ENCODE results near the gene NIT1.

NIT1 gene

DNA sequence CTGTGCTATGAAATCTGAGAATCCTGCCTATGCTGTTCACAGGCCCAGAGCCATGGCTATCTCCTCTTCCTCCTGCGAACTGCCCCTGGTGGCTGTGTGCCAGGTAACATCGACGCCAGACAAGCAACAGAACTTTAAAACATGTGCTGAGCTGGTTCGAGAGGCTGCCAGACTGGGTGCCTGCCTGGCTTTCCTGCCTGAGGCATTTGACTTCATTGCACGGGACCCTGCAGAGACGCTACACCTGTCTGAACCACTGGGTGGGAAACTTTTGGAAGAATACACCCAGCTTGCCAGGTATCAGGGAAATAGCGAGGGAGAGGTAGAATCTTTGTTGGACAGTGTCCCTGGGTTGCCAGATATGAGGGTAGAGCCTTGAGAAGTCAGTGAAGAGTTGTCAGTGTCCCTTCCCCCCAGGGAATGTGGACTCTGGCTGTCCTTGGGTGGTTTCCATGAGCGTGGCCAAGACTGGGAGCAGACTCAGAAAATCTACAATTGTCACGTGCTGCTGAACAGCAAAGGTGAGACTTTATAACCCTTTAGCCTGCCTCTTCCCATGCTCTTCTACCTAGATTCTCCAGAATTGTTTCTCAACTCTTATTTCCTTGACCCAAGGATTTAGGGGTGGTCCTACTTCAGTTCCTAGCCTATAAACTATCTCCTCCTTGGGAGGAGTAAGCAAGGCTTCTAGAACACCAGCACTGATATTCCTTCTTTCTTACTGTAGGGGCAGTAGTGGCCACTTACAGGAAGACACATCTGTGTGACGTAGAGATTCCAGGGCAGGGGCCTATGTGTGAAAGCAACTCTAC, 1.4 kb downstream of the NIT1 start:
- H3K9me3 ChIP-seq (ENCODE audit: low read length), result no peaks in the 10 kb centered on the region
- peak overlapping the region; percentile 99 for H3K27ac ChIP-seq (ENCODE audit: low read depth, low read length)
- H3K27me3 ChIP-seq (ENCODE audit: control insufficient read depth in 1 of 2, insufficient read depth in 2 of 2, low read length in 2 of 2), result no peaks in the 10 kb centered on the region
- peaks cover 43% of the 10 kb centered on the region for H3K4me1 ChIP-seq (ENCODE audit: insufficient read depth, low read length)
- H3K4me3 ChIP-seq (ENCODE audit: low read depth in 1 of 2, low read length in 2 of 2), result peak overlapping the region; percentile 96 to 99
- peak overlapping the region; percentile 87 for H3K9ac ChIP-seq (ENCODE audit: low read length)
- H3K36me3 ChIP-seq (ENCODE audit: insufficient read depth, low read length), result peaks cover 44% of the 10 kb centered on the region

DNA sequence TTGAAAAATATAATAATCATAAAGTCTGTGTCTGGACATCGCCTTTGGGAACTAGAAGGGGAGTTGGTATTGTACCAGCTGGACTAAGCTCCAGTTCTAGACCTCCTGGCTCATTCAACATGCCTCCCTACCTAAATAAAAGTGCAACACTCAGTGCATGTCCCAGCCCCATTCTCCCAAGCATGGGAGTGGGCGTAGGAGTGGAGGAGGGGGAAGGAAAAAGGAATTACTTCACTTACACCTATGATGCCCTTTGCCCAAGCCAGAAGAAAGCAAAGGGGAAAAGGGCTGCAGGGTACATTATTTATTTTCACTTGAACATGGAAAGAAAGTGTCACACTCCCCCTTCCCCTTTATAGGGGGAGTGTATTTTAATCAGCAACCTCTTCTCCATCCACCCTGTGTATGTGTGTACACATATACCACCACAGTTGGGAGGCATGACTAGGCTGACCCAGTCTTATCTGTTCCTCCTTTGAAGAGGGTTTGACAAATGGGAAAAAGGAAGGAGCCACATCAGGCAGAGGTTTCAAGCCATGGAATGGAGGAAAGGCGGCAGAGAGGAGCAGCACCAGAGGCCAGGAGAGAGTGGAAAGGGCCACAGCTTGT, 3.2 kb downstream of the NIT1 start:
- H3K9me3 ChIP-seq (ENCODE audit: low read length), result no peaks in the 10 kb centered on the region
- no peaks in the 10 kb centered on the region for H3K27me3 ChIP-seq (ENCODE audit: control insufficient read depth in 1 of 2, insufficient read depth in 2 of 2, low read length in 2 of 2)
- peaks cover 47% of the 10 kb centered on the region for H3K36me3 ChIP-seq (ENCODE audit: insufficient read depth, low read length)
- H3K4me1 ChIP-seq (ENCODE audit: insufficient read depth, low read length), result peaks cover 35% of the 10 kb centered on the region
- H3K27ac ChIP-seq (ENCODE audit: low read depth, low read length), result no peak overlapping the region
- no peak overlapping the region for H3K9ac ChIP-seq (ENCODE audit: low read length)
- no peak overlapping the region for H3K4me3 ChIP-seq (ENCODE audit: low read depth in 1 of 2, low read length in 2 of 2)

DNA sequence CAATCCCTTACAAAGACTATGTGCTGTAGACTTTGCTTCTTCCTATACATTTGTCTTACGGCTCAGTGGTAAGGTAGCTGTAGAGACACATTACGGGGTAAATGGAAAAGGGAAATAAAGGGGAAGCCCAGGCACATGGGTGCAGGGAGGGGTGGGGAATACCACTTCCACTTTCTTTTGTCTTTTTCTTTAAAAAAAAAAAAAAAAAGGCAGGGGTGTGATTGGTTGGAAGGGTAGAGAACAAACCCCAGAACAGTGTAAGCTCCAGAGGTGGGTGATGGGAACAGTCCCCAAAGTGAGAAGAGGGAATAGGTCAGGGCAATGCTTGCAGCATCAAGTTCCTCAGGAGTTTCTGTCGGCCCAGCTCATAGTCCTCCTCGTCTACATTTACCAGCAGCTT, 3.9 kb downstream of the NIT1 start:
- no peak overlapping the region for H3K9ac ChIP-seq (ENCODE audit: low read length)
- no peak overlapping the region for H3K4me3 ChIP-seq (ENCODE audit: low read depth in 1 of 2, low read length in 2 of 2)
- H3K9me3 ChIP-seq (ENCODE audit: low read length), result no peaks in the 10 kb centered on the region
- no peaks in the 10 kb centered on the region for H3K27me3 ChIP-seq (ENCODE audit: control insufficient read depth in 1 of 2, insufficient read depth in 2 of 2, low read length in 2 of 2)
- peaks cover 52% of the 10 kb centered on the region for H3K36me3 ChIP-seq (ENCODE audit: insufficient read depth, low read length)
- H3K4me1 ChIP-seq (ENCODE audit: insufficient read depth, low read length), result peaks cover 28% of the 10 kb centered on the region
- H3K27ac ChIP-seq (ENCODE audit: low read depth, low read length), result no peak overlapping the region

DNA sequence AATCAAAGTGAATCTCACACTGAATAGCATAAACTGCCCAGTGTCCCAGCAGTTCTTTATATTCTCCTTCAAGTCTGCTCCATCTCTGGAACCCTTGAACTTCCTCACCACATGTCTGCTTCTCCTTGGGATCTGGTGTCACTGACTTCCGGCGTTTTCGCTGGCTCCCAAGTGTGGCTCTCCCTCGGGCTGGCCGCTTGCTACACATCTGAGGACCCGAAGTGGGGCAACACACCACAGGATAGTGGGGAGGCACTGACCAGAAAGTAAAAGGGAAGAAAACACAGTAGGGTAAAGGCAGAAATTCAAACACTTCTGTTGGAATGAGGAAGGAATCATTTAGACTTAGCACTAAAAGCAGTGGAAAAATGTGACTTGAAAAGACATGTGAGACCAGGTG, 5.1 kb downstream of the NIT1 start:
- Histone ChIP-seq H3K4me3 (ENCODE audit: low read depth in 1 of 2, low read length in 2 of 2) (no peak overlapping the region), H3K27ac (ENCODE audit: low read depth, low read length) (no peak overlapping the region), H3K9ac (ENCODE audit: low read length) (no peak overlapping the region), H3K4me1 (ENCODE audit: insufficient read depth, low read length) (peaks cover 27% of the 10 kb centered on the region), H3K27me3 (ENCODE audit: control insufficient read depth in 1 of 2, insufficient read depth in 2 of 2, low read length in 2 of 2) (no peaks in the 10 kb centered on the region), H3K36me3 (ENCODE audit: insufficient read depth, low read length) (peaks cover 60% of the 10 kb centered on the region), H3K9me3 (ENCODE audit: low read length) (no peaks in the 10 kb centered on the region)

DNA sequence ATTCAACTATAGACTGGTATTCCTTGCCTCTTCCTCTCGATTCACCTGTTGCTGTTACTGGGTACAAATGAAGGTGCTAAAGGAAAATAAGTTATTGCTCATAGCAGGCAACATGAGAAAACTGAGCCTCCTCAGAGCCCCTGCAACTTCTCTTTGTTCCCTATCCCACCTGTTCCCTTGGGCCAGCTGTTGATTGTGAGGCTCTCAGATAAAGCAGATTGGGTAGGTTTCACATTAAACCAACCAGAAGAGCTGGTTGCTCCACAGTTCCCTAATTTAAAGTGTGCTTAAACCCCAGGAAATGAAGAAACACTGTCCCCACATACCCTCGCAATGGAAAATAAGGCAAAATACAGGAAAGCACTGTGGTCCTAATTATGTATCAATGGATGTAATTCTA, 9.7 kb downstream of the NIT1 start:
- H3K4me3 ChIP-seq (ENCODE audit: low read depth in 1 of 2, low read length in 2 of 2), result no peak overlapping the region
- H3K36me3 ChIP-seq (ENCODE audit: insufficient read depth, low read length), result peaks cover 43% of the 10 kb centered on the region
- no peaks in the 10 kb centered on the region for H3K9me3 ChIP-seq (ENCODE audit: low read length)
- no peak overlapping the region for H3K27ac ChIP-seq (ENCODE audit: low read depth, low read length)
- no peak overlapping the region for H3K9ac ChIP-seq (ENCODE audit: low read length)
- H3K4me1 ChIP-seq (ENCODE audit: insufficient read depth, low read length), result peaks cover 35% of the 10 kb centered on the region
- H3K27me3 ChIP-seq (ENCODE audit: control insufficient read depth in 1 of 2, insufficient read depth in 2 of 2, low read length in 2 of 2), result no peaks in the 10 kb centered on the region

DNA sequence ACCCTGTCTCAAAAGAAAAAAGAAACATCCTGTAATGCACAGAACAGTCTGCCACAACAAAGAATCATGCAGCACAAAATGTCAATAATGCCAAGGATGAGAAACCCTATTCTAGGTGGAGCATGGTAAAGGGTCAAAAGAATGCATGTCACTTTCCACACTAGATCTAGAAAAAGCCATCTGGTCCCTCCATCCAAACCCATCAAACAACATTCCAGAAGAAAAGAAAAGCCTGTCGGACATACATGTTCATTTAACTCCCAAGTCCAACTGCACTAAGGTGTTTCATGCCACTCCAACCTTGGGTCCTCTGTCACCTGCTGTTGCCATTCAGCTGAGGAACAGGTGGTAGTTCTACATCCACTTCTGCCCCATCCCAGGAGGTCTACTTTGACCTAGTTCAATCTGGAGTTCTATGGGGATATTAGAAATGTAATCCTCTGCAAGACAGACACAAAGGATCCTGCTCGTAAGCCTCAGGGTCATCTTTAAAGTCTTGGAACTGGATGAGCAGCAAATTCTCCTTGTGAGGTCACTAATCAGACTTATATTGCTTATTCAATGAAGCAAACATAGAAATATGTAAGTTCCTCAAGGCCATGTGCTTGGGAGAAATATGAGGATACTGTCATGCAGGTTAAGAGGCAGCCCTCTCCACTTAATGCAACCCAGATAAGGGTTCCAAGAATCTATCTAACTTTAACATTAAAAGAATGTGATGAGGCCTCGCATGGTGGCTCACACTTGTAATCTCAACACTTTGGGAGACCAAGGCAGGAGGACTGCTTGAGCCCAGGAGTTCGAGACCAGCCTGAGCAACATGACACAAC, 10.9 kb downstream of the NIT1 start:
- no peak overlapping the region for H3K9ac ChIP-seq (ENCODE audit: low read length)
- no peak overlapping the region for H3K4me3 ChIP-seq (ENCODE audit: low read depth in 1 of 2, low read length in 2 of 2)
- H3K9me3 ChIP-seq (ENCODE audit: low read length), result no peaks in the 10 kb centered on the region
- no peaks in the 10 kb centered on the region for H3K27me3 ChIP-seq (ENCODE audit: control insufficient read depth in 1 of 2, insufficient read depth in 2 of 2, low read length in 2 of 2)
- peaks cover 32% of the 10 kb centered on the region for H3K36me3 ChIP-seq (ENCODE audit: insufficient read depth, low read length)
- peaks cover 42% of the 10 kb centered on the region for H3K4me1 ChIP-seq (ENCODE audit: insufficient read depth, low read length)
- H3K27ac ChIP-seq (ENCODE audit: low read depth, low read length), result no peak overlapping the region

DNA sequence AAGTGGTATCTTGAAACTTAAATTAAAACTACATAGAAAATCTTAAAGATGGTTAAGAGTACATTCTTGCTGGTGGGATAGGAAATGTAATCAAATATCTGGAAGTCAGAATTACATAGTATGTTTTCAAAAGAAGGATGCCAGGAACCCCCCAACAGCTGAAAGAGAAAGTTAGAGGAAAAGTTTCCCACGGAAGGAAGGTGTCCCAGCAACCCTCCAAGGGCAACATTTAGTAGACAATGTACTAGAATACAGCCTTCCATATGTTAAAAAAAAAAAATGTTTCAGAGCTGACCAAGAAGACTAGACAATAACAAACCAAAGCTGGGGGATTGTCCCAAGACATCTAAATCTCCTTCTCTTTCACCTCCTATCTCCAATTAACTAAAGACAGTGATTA, 12.4 kb downstream of the NIT1 start:
- Histone ChIP-seq H3K9ac (ENCODE audit: low read length) (no peak overlapping the region), H3K9me3 (ENCODE audit: low read length) (no peaks in the 10 kb centered on the region), H3K36me3 (ENCODE audit: insufficient read depth, low read length) (peaks cover 24% of the 10 kb centered on the region), H3K27ac (ENCODE audit: low read depth, low read length) (no peak overlapping the region), H3K27me3 (ENCODE audit: control insufficient read depth in 1 of 2, insufficient read depth in 2 of 2, low read length in 2 of 2) (no peaks in the 10 kb centered on the region), H3K4me3 (ENCODE audit: low read depth in 1 of 2, low read length in 2 of 2) (no peak overlapping the region), H3K4me1 (ENCODE audit: insufficient read depth, low read length) (peaks cover 45% of the 10 kb centered on the region)

DNA sequence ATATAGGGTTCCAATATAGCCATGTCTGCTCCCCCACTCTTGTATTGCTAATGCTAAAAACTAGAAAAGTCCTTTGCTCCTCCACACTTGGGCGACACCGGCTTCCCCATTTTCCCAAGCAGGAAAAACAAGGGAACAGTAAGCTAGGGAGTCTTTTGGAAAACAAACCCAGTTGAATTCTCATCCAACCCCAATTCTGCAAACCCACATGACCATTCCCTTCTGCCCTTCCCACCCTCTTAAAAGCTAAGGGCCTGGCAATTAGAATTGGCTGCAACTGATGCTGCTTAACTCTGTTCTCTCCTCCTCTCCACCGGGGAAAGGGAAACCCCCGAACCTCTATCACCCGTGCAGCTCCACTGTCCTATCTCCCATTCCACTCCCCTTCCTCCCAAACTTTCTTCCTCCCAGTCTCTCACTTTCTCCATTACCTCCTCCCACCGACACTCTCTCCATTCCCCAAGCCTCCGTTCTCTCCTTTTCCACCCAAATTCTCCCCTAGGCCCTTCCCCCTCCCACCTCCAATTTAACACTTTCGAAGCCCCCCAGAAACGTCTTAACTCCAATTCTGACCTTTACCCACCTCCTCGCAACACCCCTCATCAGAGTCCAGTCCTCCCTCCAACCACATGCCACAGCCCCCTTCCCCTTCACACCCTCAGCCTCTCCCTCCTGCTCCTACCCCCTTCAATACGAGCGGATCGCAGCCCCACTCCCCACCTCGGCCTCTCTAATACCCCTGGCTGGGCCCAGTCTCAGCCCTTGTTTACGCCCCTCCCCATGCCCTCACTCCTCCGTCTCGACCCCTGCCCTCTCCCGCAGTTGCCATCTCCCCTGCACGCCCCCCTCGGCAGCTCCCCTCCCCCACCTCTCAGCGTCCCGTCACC, 13.9 kb downstream of the NIT1 start:
- Histone ChIP-seq H3K4me3 (ENCODE audit: low read depth in 1 of 2, low read length in 2 of 2) (peak overlapping the region; percentile 81 to 98), H3K27me3 (ENCODE audit: control insufficient read depth in 1 of 2, insufficient read depth in 2 of 2, low read length in 2 of 2) (no peaks in the 10 kb centered on the region), H3K9me3 (ENCODE audit: low read length) (no peaks in the 10 kb centered on the region), H3K9ac (ENCODE audit: low read length) (peak overlapping the region; percentile 85), H3K27ac (ENCODE audit: low read depth, low read length) (peak overlapping the region; percentile 96), H3K36me3 (ENCODE audit: insufficient read depth, low read length) (peaks cover 20% of the 10 kb centered on the region), H3K4me1 (ENCODE audit: insufficient read depth, low read length) (peaks cover 45% of the 10 kb centered on the region)

DNA sequence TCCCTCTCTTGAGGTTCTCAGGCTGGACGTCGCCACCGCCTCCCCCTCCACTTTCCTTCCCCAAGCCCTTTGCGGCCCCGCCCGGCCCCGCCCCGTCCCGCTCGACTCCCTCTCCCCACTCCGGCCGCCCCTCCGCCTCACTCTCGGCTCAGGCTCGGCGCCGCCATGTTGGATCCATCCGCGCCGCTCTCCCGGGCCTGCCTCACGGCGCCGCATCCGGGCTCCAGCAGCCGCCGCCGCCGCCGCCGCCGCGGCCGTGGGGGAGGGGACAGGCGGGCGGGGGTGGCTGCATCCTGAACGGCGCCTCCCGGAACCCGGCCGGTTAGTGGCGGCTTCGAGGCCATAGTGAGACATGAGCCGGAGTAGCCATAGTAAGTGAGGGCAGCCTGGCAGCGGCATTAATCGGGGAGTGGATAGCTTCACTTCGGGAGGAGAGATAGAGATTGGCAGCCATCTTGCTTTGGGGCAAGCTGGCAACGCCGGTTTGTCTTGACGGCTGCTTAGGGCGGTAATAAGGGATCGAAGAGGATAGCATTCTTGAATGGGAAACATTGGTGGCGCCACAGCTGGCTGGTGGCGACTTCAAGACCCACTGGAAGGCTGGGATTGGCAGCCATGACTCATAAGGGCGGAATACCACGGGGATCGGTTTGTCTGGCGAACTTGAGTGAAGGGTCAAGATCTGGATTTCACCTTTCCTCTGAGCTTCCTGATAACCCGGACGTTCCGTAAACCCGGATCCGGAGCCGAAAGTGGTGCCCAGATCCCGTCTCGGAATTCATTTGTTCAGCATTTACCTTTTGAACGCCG, 14.7 kb downstream of the NIT1 start, which contains the start of gene DEDD:
TSS of gene DEDD (minus strand) at position 258 of the 810 bp plus-strand sequence. CDS start 8,205 bp downstream, outside the sequence.
- H3K36me3 ChIP-seq (ENCODE audit: insufficient read depth, low read length), result peaks cover 15% of the 10 kb centered on the region
- H3K27ac ChIP-seq (ENCODE audit: low read depth, low read length), result peak within 1 kb of the TSS; percentile 96
- no peaks in the 10 kb centered on the region for H3K9me3 ChIP-seq (ENCODE audit: low read length)
- peak within 1 kb of the TSS; percentile 97 for H3K9ac ChIP-seq (ENCODE audit: low read length)
- peaks cover 44% of the 10 kb centered on the region for H3K4me1 ChIP-seq (ENCODE audit: insufficient read depth, low read length)
- peak within 1 kb of the TSS; percentile 81 to 98 for H3K4me3 ChIP-seq (ENCODE audit: low read depth in 1 of 2, low read length in 2 of 2)
- H3K27me3 ChIP-seq (ENCODE audit: control insufficient read depth in 1 of 2, insufficient read depth in 2 of 2, low read length in 2 of 2), result no peaks in the 10 kb centered on the region

DNA sequence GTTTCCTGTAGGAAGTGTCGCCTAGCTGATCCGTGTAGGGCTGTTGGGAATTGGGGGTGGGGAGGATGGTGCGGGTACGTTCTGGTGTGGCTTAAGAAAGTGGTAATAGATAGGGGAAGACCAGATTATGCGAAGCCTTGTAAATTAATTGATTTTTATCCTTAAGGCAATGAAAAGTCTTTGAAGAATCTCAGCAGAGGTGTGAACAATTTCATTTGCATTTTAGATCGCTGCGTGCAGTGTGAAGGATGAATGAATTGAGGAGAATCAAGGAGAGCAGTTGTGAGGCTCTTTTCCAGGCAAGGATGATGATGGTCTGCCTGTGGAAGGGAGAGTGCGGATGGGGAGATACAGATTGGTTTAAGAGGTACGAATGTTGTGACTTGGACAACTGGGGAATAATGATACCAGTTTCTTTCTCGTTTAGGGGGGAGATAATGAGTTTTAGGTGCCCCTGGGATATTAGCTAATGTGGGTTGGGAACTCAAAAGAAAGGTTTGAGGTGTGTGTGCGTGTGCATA, 15.4 kb downstream of the NIT1 start:
- peaks cover 38% of the 10 kb centered on the region for H3K4me1 ChIP-seq (ENCODE audit: insufficient read depth, low read length)

More for the DNA sequence above, 15.4 kb downstream of the NIT1 start:
- H3K36me3 ChIP-seq (ENCODE audit: insufficient read depth, low read length), result peaks cover 8% of the 10 kb centered on the region
- H3K4me3 ChIP-seq (ENCODE audit: low read depth in 1 of 2, low read length in 2 of 2), result peak overlapping the region; percentile 81 to 98
- H3K27me3 ChIP-seq (ENCODE audit: control insufficient read depth in 1 of 2, insufficient read depth in 2 of 2, low read length in 2 of 2), result no peaks in the 10 kb centered on the region
- peak overlapping the region; percentile 96 for H3K27ac ChIP-seq (ENCODE audit: low read depth, low read length)
- H3K9ac ChIP-seq (ENCODE audit: low read length), result peak overlapping the region; percentile 97
- H3K9me3 ChIP-seq (ENCODE audit: low read length), result no peaks in the 10 kb centered on the region
